ENCODE measurements around the gene FGGY. TPM values are rescaled to one million over a fixed set of nuclear protein-coding genes. Genes with fewer than 3 reads are reported as not detected.

The FGGY gene
- total RNA-seq, 1 experiment from 2014 or later: 14.6 TPM

DNA sequence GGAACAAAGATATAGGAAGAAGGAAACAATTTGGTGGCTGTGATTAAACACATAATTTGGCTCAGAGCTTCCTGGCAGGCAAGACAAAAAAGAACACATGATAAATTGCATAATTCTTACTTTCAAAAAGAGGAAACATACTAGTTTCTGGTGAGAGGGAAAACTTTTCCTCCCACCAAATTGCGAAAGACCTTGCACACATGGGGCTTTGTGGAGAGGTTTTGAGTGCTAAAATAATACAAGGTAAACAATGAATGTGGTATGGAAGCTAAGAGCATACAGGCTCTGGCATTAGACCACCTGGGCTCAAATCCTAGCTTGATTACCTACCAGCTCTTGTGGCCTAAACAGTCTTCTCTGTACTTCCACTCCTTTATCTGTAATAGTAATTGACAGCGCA lies 377.7 kb downstream of the FGGY start:
- H4K8ac ChIP-seq (replicated peaks; ENCODE audit: insufficient read length, low read depth, low read length): no peak overlapping the region
- H3T11ph ChIP-seq (ENCODE audit: low read length): no peak overlapping the region
- no peaks in the 10 kb centered on the region for H3K27me3 ChIP-seq (ENCODE audit: insufficient read depth, low read length)
- DNase-seq: no peak
- no peak overlapping the region for H4K91ac ChIP-seq (ENCODE audit: insufficient read length, low read depth, low read length)
- no peak overlapping the region for H3K9ac ChIP-seq (ENCODE audit: extremely low read depth, insufficient read length, low read length)
- H4K20me1 ChIP-seq (ENCODE audit: control insufficient read depth, insufficient read depth, insufficient read length): no peaks in the 10 kb centered on the region
- no peak overlapping the region for H3K56ac ChIP-seq (ENCODE audit: insufficient read length, low read depth, low read length)
- H3K18ac ChIP-seq (ENCODE audit: insufficient read length, low read depth, low read length): no peak overlapping the region
- H3K36me3 Mint-ChIP-seq (ENCODE audit: insufficient read depth in 1 of 3, low read depth in 3 of 3): no peaks in the 10 kb centered on the region
- H3K27me3 Mint-ChIP-seq (ENCODE audit: low read depth): no peaks in the 10 kb centered on the region; the same call in 1 of the 2 replicates
- peak overlapping the region in 1 of 3 experiments; percentile 32; a peak in 1 of 7 replicates for H3K27ac Mint-ChIP-seq
- H3K23ac ChIP-seq (ENCODE audit: insufficient read length, low read depth, low read length): no peak overlapping the region
- H3K4me1 ChIP-seq (ENCODE audit: insufficient read depth, low read length): peaks cover 11% of the 10 kb centered on the region; the same call in 1 of the 2 replicates
- H3K27ac ChIP-seq (ENCODE audit: insufficient read length, low read depth, low read length): no peak overlapping the region
- H2BK15ac ChIP-seq (ENCODE audit: low read depth, low read length): no peak overlapping the region
- H3K23me2 ChIP-seq (ENCODE audit: insufficient read length, low read depth, low read length, poor library complexity, severe bottlenecking): no peaks in the 10 kb centered on the region
- no peaks in the 10 kb centered on the region for H3K79me2 ChIP-seq (ENCODE audit: insufficient read depth, low read length)
- H2BK12ac ChIP-seq (ENCODE audit: insufficient read length, low read depth, low read length): no peak overlapping the region
- H3K9me3 ChIP-seq (ENCODE audit: control insufficient read depth, low read depth, low read length): no peaks in the 10 kb centered on the region
- no peak overlapping the region for H3K14ac ChIP-seq (ENCODE audit: insufficient read depth, low read length)
- no peak overlapping the region for H2BK120ac ChIP-seq (ENCODE audit: low read depth, low read length, poor library complexity, severe bottlenecking)
- no peak overlapping the region for H2BK20ac ChIP-seq (ENCODE audit: low read depth, low read length, poor library complexity, severe bottlenecking)
- TF ChIP-seq CTCF (conservative IDR thresholded peaks at IDR 0.05): no peak
- no CpG with 5 or more reads among the region's 2 CpGs for WGBS (ENCODE audit: extremely low coverage, insufficient read length, low lambda C conversion rate)
- no peaks in the 10 kb centered on the region for H3K79me1 ChIP-seq (ENCODE audit: insufficient read depth, low read depth, low read length, poor library complexity, severe bottlenecking)
- no peak overlapping the region for H3K4me2 ChIP-seq (ENCODE audit: insufficient read depth, insufficient read length, low read length)
- no peak overlapping the region for H4K5ac ChIP-seq (ENCODE audit: insufficient read length, low read depth, low read length)
- H2AFZ ChIP-seq (ENCODE audit: low read length): no peak overlapping the region
- H2AK5ac ChIP-seq (ENCODE audit: insufficient read length, low read length): no peak overlapping the region
- H3K4me3 Mint-ChIP-seq: no peak overlapping the region
- H3K4ac ChIP-seq (ENCODE audit: low read depth, low read length): no peak overlapping the region
- H3K9me3 Mint-ChIP-seq: no peaks in the 10 kb centered on the region
- no peak overlapping the region for H2BK5ac ChIP-seq (ENCODE audit: insufficient read length, low read length)
- H3K4me1 Mint-ChIP-seq: peaks cover 62 to 65% of the 10 kb centered on the region in 2 experiments
